A549 (cell line): Measurements from ENCODE around the gene IRF1. TPM values are rescaled to one million over a fixed set of nuclear protein-coding genes. Genes with fewer than 3 reads are reported as not detected.

ENCODE experiments used
- ATAC-seq, 2 experiments: fragments of 200-7000 bp in 1 of 2; fragments of >200 bp in 1 of 2; cut with Nextera tagmentation in 1 of 2; cut with Tn5 transposase in 1 of 2; 3 replicates each; pipeline versions ENCODE4 v1.8.0 to v1.9.1; 2018 to 2020; ENCODE audit warnings: mild to moderate bottlenecking in 1 of 2, moderate library complexity in 1 of 2
- CTCF ChIA-PET: fragments of 300-600 bp; sonication (Branson Sonifier 250); formaldehyde crosslinking; extraction: SDS; loops from one replicate; lab custom pipeline; 2021; ENCODE audit warnings: antibody characterized with exemption, inconsistent platforms; lab: Yijun Ruan, JAX
- POLR2A ChIA-PET: fragments of 350-600 bp; formaldehyde crosslinking; extraction: SDS; loops from one replicate; lab custom pipeline; 2021; ENCODE audit warnings: antibody characterized with exemption, inconsistent platforms; lab: Yijun Ruan, JAX
- DNase-seq, 2 experiments: peaks; one replicate each; pipeline versions ENCODE4 v3.0.0 to v3.0.0-alpha.2; 2011 to 2016; ENCODE audit warnings: low read depth in 1 of 2, low spot score in 1 of 2
- FAIRE-seq: peaks from 2 replicates; lab custom pipeline; 2011; peaks lifted over from hg19 to GRCh38; lab: Jason Lieb, UNC
- H3K27ac ChIP-seq, 2 experiments: fragments of >200 bp; sonication (Bioruptor Twin); formaldehyde crosslinking; 3 replicates each; pipeline ENCODE4 v1.5.1; 2016 to 2017
- H3K4me1 ChIP-seq: fragments of >200 bp; sonication (Bioruptor Twin); formaldehyde crosslinking; 3 replicates; pipeline ENCODE4 v1.6.1; 2016
- H3K4me2 ChIP-seq: fragments of >200 bp; sonication (Bioruptor Twin); formaldehyde crosslinking; 3 replicates; pipeline ENCODE4 v1.6.1; 2016
- H3K4me3 ChIP-seq: fragments of >200 bp; sonication (Bioruptor Twin); formaldehyde crosslinking; 3 replicates; pipeline ENCODE4 v1.5.1; 2016
- H3K9me3 ChIP-seq: fragments of >200 bp; sonication (Bioruptor Twin); formaldehyde crosslinking; 3 replicates; pipeline ENCODE4 v1.6.1; 2016
- ATOH8 ChIP-seq: fragments of 250-450 bp; sonication (Bioruptor Pico); IDR thresholded peaks from 2 replicates; pipeline ENCODE4 v1.5.0; 2020; ENCODE audit warnings: low read depth, mild to moderate bottlenecking, moderate library complexity
- CHD4 ChIP-seq: fragments of 200-600 bp; sonication (generic); IDR thresholded peaks from 2 replicates; pipeline ENCODE4 v1.6.1; 2016; ENCODE audit warnings: antibody characterized with exemption, mild to moderate bottlenecking, borderline replicate concordance
- ESRRA ChIP-seq: fragments of 150-350 bp; IDR thresholded peaks from 2 replicates; pipeline ENCODE4 v1.6.1; 2014; ENCODE audit warnings: mild to moderate bottlenecking, low read length, borderline replicate concordance
- FOXS1 ChIP-seq: fragments of 250-450 bp; sonication (Bioruptor Pico); IDR thresholded peaks from 2 replicates; pipeline ENCODE4 v1.5.0; 2020; ENCODE audit warnings: mild to moderate bottlenecking, moderate library complexity
- HDAC2 ChIP-seq: fragments of 200-600 bp; sonication (generic); IDR thresholded peaks from 2 replicates; pipeline ENCODE4 v1.6.1; 2016
- JUN ChIP-seq, 2 experiments: fragments of >200 bp; sonication (Bioruptor Twin); formaldehyde crosslinking; IDR thresholded peaks; 2 replicates in 1 of 2; 3 replicates in 1 of 2; pipeline ENCODE4 v1.6.1; 2016 to 2017
- JUNB ChIP-seq: fragments of >200 bp; sonication (Bioruptor Twin); formaldehyde crosslinking; IDR thresholded peaks from 2 replicates; pipeline ENCODE4 v1.6.1; 2016
- KDM5A ChIP-seq: fragments of 200-600 bp; sonication (generic); IDR thresholded peaks from 2 replicates; pipeline ENCODE4 v1.6.1; 2016; ENCODE audit warnings: antibody characterized with exemption, mild to moderate bottlenecking
- MAFK ChIP-seq: fragments of 450-650 bp; IDR thresholded peaks from 2 replicates; pipeline ENCODE4 v1.6.1; 2014; ENCODE audit not compliant: partially characterized antibody
- MYC ChIP-seq: IDR thresholded peaks from 2 replicates; pipeline ENCODE4 v1.6.1; 2012; ENCODE audit warnings: mild to moderate bottlenecking, inconsistent platforms, low read length, improper control_type of control experiment, borderline replicate concordance
- PHF8 ChIP-seq: fragments of 200-600 bp; sonication (generic); IDR thresholded peaks from 2 replicates; pipeline ENCODE4 v1.6.1; 2016; ENCODE audit warnings: low read depth, mild to moderate bottlenecking, antibody characterized with exemption, moderate library complexity, borderline replicate concordance
- RAD21 ChIP-seq, 2 experiments: fragments of >200 bp in 1 of 2; sonication (Bioruptor Twin) in 1 of 2; formaldehyde crosslinking in 1 of 2; IDR thresholded peaks in 1 of 2; conservative IDR thresholded peaks in 1 of 2; 2 replicates in 1 of 2; 3 replicates in 1 of 2; pipeline ENCODE4 v1.6.1; 2012 to 2018; ENCODE audit warnings: inconsistent platforms in 1 of 2
- RCOR1 ChIP-seq: fragments of 150-350 bp; IDR thresholded peaks from 2 replicates; pipeline ENCODE4 v1.6.1; 2014; ENCODE audit warnings: antibody characterized with exemption, low read length, low read depth
- SMC3 ChIP-seq: fragments of >200 bp; sonication (Bioruptor Twin); formaldehyde crosslinking; IDR thresholded peaks from 3 replicates; pipeline ENCODE4 v1.6.1; 2018; ENCODE audit warnings: inconsistent platforms
- ZFP36 ChIP-seq: fragments of 450-650 bp; IDR thresholded peaks from 2 replicates; pipeline ENCODE4 v1.6.1; 2014; ENCODE audit warnings: borderline replicate concordance; ENCODE audit not compliant: partially characterized antibody
- ZNF302 ChIP-seq: fragments of 250-450 bp; sonication (Bioruptor Pico); IDR thresholded peaks from 2 replicates; pipeline ENCODE4 v1.9.0; 2021; ENCODE audit warnings: inconsistent platforms, mild to moderate bottlenecking, moderate library complexity
- ZSCAN20 ChIP-seq: fragments of 250-450 bp; sonication (Bioruptor Pico); IDR thresholded peaks from 2 replicates; pipeline ENCODE4 v1.8.0; 2022; ENCODE audit warnings: mild to moderate bottlenecking, moderate library complexity
- WGBS: methylation state at CpG from one replicate; pipeline ENCODE4 v1.1.6; 2017; ENCODE audit errors: missing lambda C conversion rate; 5-methylcytosine and 5-hydroxymethylcytosine counted together
- polyA plus RNA-seq, 4 experiments: library from polyadenylated mRNA; depleted of rRNA in 3 of 4; stranded (reverse); fragments of >200 nt; fragmentation: RNase III in 1 of 4; extraction: RNeasy Plus Mini Kit Qiagen cat#74134 plus additional on column Dnase treatment in 1 of 4; gene quantifications; 2 replicates in 3 of 4; 3 replicates in 1 of 4; pipeline ENCODE4 v1.2.3, GENCODE V29; 2011 to 2017
- TF ChIP-seq, protein P1 (sequence below): fragments of >200 bp; sonication (Bioruptor Twin); formaldehyde crosslinking; IDR thresholded peaks from 3 replicates; pipeline ENCODE4 v1.5.1; 2016
- TF ChIP-seq, protein P2 (sequence below): fragments of >200 bp; sonication (Bioruptor Twin); formaldehyde crosslinking; IDR thresholded peaks from 2 replicates; pipeline ENCODE4 v1.6.1; 2016
- TF ChIP-seq, protein P3 (sequence below): fragments of 200-600 bp; sonication (generic); IDR thresholded peaks from 2 replicates; pipeline ENCODE4 v1.6.1; 2016; ENCODE audit warnings: antibody characterized with exemption, mild to moderate bottlenecking, moderate library complexity
- TF ChIP-seq, protein P4 (sequence below): fragments of 150-350 bp; IDR thresholded peaks from 2 replicates; pipeline ENCODE4 v1.6.1; 2014; ENCODE audit warnings: low read depth, mild to moderate bottlenecking, low read length

The IRF1 gene
- polyA plus RNA-seq, 2 of the 4 experiments (the other 2 are of a cell fraction): 10.9 to 13.3 TPM

- ATAC-seq (peak in 1 of 2 experiments; percentile 67; a peak in 3 of 6 replicates), FAIRE-seq (no peak), DNase-seq (peak; percentile 25 to 43)
- 1% methylated on average over 7 of the region's 65 CpGs for WGBS
- H3K4me3 ChIP-seq: peak overlapping the region; percentile 83
- TF ChIP-seq, protein P1, sequence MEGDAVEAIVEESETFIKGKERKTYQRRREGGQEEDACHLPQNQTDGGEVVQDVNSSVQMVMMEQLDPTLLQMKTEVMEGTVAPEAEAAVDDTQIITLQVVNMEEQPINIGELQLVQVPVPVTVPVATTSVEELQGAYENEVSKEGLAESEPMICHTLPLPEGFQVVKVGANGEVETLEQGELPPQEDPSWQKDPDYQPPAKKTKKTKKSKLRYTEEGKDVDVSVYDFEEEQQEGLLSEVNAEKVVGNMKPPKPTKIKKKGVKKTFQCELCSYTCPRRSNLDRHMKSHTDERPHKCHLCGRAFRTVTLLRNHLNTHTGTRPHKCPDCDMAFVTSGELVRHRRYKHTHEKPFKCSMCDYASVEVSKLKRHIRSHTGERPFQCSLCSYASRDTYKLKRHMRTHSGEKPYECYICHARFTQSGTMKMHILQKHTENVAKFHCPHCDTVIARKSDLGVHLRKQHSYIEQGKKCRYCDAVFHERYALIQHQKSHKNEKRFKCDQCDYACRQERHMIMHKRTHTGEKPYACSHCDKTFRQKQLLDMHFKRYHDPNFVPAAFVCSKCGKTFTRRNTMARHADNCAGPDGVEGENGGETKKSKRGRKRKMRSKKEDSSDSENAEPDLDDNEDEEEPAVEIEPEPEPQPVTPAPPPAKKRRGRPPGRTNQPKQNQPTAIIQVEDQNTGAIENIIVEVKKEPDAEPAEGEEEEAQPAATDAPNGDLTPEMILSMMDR: peak; percentile 23; the same call in 1 of the 3 replicates
- TF ChIP-seq JUNB: no peak
- TF ChIP-seq RCOR1: no peak
- TF ChIP-seq ZSCAN20 (CRISPR knock-in tag): no peak
- no peak for TF ChIP-seq ATOH8 (CRISPR knock-in tag)
- TF ChIP-seq JUN (IDR thresholded peaks at IDR 0.05): no peak
- TF ChIP-seq MAFK: no peak
- TF ChIP-seq, protein P2, sequence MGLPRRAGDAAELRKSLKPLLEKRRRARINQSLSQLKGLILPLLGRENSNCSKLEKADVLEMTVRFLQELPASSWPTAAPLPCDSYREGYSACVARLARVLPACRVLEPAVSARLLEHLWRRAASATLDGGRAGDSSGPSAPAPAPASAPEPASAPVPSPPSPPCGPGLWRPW: no peak
- TF ChIP-seq SMC3: peak; percentile 28; the same call in 1 of the 3 replicates
- TF ChIP-seq, protein P3, sequence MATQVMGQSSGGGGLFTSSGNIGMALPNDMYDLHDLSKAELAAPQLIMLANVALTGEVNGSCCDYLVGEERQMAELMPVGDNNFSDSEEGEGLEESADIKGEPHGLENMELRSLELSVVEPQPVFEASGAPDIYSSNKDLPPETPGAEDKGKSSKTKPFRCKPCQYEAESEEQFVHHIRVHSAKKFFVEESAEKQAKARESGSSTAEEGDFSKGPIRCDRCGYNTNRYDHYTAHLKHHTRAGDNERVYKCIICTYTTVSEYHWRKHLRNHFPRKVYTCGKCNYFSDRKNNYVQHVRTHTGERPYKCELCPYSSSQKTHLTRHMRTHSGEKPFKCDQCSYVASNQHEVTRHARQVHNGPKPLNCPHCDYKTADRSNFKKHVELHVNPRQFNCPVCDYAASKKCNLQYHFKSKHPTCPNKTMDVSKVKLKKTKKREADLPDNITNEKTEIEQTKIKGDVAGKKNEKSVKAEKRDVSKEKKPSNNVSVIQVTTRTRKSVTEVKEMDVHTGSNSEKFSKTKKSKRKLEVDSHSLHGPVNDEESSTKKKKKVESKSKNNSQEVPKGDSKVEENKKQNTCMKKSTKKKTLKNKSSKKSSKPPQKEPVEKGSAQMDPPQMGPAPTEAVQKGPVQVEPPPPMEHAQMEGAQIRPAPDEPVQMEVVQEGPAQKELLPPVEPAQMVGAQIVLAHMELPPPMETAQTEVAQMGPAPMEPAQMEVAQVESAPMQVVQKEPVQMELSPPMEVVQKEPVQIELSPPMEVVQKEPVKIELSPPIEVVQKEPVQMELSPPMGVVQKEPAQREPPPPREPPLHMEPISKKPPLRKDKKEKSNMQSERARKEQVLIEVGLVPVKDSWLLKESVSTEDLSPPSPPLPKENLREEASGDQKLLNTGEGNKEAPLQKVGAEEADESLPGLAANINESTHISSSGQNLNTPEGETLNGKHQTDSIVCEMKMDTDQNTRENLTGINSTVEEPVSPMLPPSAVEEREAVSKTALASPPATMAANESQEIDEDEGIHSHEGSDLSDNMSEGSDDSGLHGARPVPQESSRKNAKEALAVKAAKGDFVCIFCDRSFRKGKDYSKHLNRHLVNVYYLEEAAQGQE: no peak
- no peak for TF ChIP-seq ZFP36
- no peak for TF ChIP-seq FOXS1 (CRISPR knock-in tag)
- no peak for TF ChIP-seq CHD4
- peak overlapping the region; percentile 94 for H3K4me2 ChIP-seq
- ChIA-PET CTCF (interaction anchor here (0.7 to 4.8 kb wide), 30 partner anchors 9 to 218 kb away, joined by 3 to 30 read pairs (median 6); partner anchors contain the start of gene SLC22A4), POLR2A (interaction anchor here (0.7 to 2.2 kb wide), 22 partner anchors 10 to 247 kb away, joined by 3 to 32 read pairs (median 6); partner anchors contain the start of genes KIF3A, SLC22A4 and SLC22A5)
- H3K27ac ChIP-seq: peak overlapping the region; percentile 92 to 96
- no peaks in the 10 kb centered on the region for H3K9me3 ChIP-seq
- H3K4me1 ChIP-seq: peaks cover 30% of the 10 kb centered on the region
Measured at GRCh38 chr5:132489871-132490483, 596 bp downstream of the IRF1 start.

DNA sequence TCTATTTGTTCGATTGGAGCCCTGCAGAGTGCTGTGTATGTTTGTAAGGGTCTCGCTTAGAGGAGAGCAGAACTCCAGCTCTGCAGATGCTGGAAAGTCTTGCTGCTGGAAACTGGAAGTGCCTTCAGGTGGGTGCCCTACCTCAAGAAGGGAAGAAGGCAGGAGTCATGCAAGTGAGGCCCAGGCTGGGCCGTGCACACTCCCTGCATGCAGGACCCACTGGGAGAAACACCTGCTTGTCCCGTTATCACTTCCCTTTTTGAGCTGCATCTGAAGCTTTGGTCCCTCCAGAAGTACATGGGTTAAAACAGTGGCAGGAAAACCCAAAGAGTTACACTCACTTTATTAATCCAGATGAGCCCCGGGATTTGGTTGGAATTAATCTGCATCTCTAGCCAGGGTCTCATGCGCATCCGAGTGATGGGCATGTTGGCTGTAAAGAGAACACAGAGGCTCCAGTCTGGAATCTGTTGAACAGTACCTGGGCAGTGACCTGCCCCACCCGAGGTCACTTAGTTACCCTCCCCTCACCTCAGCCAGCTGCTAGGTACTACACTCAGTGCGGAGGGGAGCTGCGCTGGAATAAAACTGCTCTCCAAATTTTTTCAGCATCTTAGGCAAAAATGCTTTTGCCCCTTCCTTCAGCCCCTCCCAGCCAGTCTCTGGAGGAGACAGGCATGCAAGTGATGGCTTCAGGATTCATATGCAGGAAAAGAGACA, 1.4 kb downstream of the IRF1 start:
- Histone ChIP-seq H3K27ac (peak overlapping the region in 1 of 2 experiments; percentile 96; a peak in 4 of 6 replicates), H3K4me1 (peaks cover 23% of the 10 kb centered on the region), H3K4me3 (peak overlapping the region; percentile 83), H3K4me2 (peak overlapping the region; percentile 94), H3K9me3 (no peaks in the 10 kb centered on the region)
- POLR2A ChIA-PET: interaction anchor here (0.7 to 2.0 kb wide), 4 partner anchors 9 to 120 kb away, joined by 4 to 32 read pairs (median 19); partner anchors contain the start of gene SLC22A5
- ATAC-seq (no peak), FAIRE-seq (no peak), DNase-seq (no peak)
- CTCF ChIA-PET: interaction anchor here (1.1 to 4.8 kb wide), 19 partner anchors 12 to 123 kb away, joined by 3 to 30 read pairs (median 6); no protein-coding TSS in a partner anchor
- WGBS: 68% methylated on average over 10 of the region's 10 CpGs
- no peak for TF ChIP-seq MYC
- no peak for TF ChIP-seq RAD21 (conservative IDR thresholded peaks at IDR 0.05 in 1 of 2, IDR thresholded peaks at IDR 0.05 in 1 of 2)
- no peak for TF ChIP-seq KDM5A
- no peak for TF ChIP-seq ZNF302
- no peak for TF ChIP-seq PHF8
- TF ChIP-seq ESRRA: no peak
- TF ChIP-seq SMC3: no peak
- TF ChIP-seq FOXS1 (CRISPR knock-in tag): no peak
- no peak for TF ChIP-seq MAFK
- TF ChIP-seq HDAC2: no peak
- TF ChIP-seq ZFP36: no peak
- TF ChIP-seq, protein P4, sequence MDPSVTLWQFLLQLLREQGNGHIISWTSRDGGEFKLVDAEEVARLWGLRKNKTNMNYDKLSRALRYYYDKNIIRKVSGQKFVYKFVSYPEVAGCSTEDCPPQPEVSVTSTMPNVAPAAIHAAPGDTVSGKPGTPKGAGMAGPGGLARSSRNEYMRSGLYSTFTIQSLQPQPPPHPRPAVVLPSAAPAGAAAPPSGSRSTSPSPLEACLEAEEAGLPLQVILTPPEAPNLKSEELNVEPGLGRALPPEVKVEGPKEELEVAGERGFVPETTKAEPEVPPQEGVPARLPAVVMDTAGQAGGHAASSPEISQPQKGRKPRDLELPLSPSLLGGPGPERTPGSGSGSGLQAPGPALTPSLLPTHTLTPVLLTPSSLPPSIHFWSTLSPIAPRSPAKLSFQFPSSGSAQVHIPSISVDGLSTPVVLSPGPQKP: no peak
- TF ChIP-seq CHD4: no peak
